HepG2 (cell line): ENCODE data around the gene TUBB. TPM values are rescaled to one million over a fixed set of nuclear protein-coding genes. Genes with fewer than 3 reads are reported as not detected.

Experiments
- BCL6 ChIP-seq: IDR thresholded peaks from 2 replicates; pipeline ENCODE4 v1.6.1; 2016; ENCODE audit warnings: missing genetic modification reagents, missing compliant biosample characterization
- CREB3 ChIP-seq: sonication (generic); formaldehyde crosslinking; IDR thresholded peaks from 2 replicates; pipeline ENCODE4 v1.5.0; 2020; ENCODE audit warnings: missing genetic modification reagents
- ESRRA ChIP-seq: sonication (generic); formaldehyde crosslinking; IDR thresholded peaks from 2 replicates; pipeline ENCODE4 v1.5.1; 2020; ENCODE audit warnings: mild to moderate bottlenecking, low read depth, missing genetic modification reagents
- GTF3A ChIP-seq: sonication (generic); formaldehyde crosslinking; conservative IDR thresholded peaks from 2 replicates; pipeline ENCODE4 v1.4.0; 2020; ENCODE audit warnings: mild to moderate bottlenecking, missing genetic modification reagents
- HINFP ChIP-seq: sonication (generic); formaldehyde crosslinking; IDR thresholded peaks from 2 replicates; pipeline ENCODE4 v1.4.0; 2020; ENCODE audit warnings: low read depth, mild to moderate bottlenecking, missing genetic modification reagents
- MAFF ChIP-seq: IDR thresholded peaks from 2 replicates; pipeline ENCODE4 v1.6.1; 2011; ENCODE audit warnings: low read depth, low read length, improper control_type of control experiment
- MED13 ChIP-seq: sonication (generic); formaldehyde crosslinking; IDR thresholded peaks from 2 replicates; pipeline ENCODE4 v1.5.0; 2020; ENCODE audit warnings: missing genetic modification reagents
- MEIS1 ChIP-seq: sonication (generic); formaldehyde crosslinking; IDR thresholded peaks from 2 replicates; pipeline ENCODE4 v1.9.0; 2021; ENCODE audit warnings: mild to moderate bottlenecking, missing genetic modification reagents, moderate library complexity, borderline replicate concordance
- MXI1 ChIP-seq: IDR thresholded peaks from 3 replicates; pipeline ENCODE4 v1.6.1; 2012; ENCODE audit warnings: low read depth, low read length, inconsistent platforms, borderline replicate concordance
- RAD21 ChIP-seq: fragments of 450-650 bp; formaldehyde crosslinking; IDR thresholded peaks from 2 replicates; pipeline ENCODE4 v1.5.0; 2020; ENCODE audit warnings: mild to moderate bottlenecking
- ZFP36L1 ChIP-seq: sonication (generic); formaldehyde crosslinking; IDR thresholded peaks from 2 replicates; pipeline ENCODE4 v1.8.0; 2022; ENCODE audit warnings: mild to moderate bottlenecking, missing genetic modification reagents, moderate library complexity
- ZFP41 ChIP-seq: sonication (generic); formaldehyde crosslinking; IDR thresholded peaks from 2 replicates; pipeline ENCODE4 v1.4.0; 2020; ENCODE audit warnings: mild to moderate bottlenecking, missing genetic modification reagents, borderline replicate concordance
- ZNF142 ChIP-seq: sonication (generic); formaldehyde crosslinking; IDR thresholded peaks from 2 replicates; pipeline ENCODE4 v1.4.0; 2020; ENCODE audit warnings: missing genetic modification reagents
- ZNF180 ChIP-seq: sonication (generic); formaldehyde crosslinking; IDR thresholded peaks from 2 replicates; pipeline ENCODE4 v1.4.0; 2020; ENCODE audit warnings: low read depth, missing genetic modification reagents, borderline replicate concordance
- ZNF383 ChIP-seq: sonication (generic); formaldehyde crosslinking; IDR thresholded peaks from 2 replicates; pipeline ENCODE4 v1.4.0; 2020; ENCODE audit warnings: missing genetic modification reagents, mild to moderate bottlenecking, borderline replicate concordance
- ZNF788 ChIP-seq: sonication (generic); formaldehyde crosslinking; IDR thresholded peaks from 2 replicates; pipeline ENCODE4 v1.5.0; 2020; ENCODE audit warnings: mild to moderate bottlenecking, missing genetic modification reagents, borderline replicate concordance
- polyA plus RNA-seq, 8 experiments: library from polyadenylated mRNA; depleted of rRNA in 3 of 8; stranded (reverse) in 7 of 8; unstranded in 1 of 8; fragments of >200 nt; fragmentation: Illumina TruSeq in 4 of 8; extraction: Trizol in 4 of 8; gene quantifications; 2 replicates each; pipeline versions ENCODE4 v1.2.1 to v1.2.3, GENCODE V29; 2011 to 2016; ENCODE audit warnings: low read depth in 4 of 8, missing spikeins in 1 of 8, mixed read lengths in 1 of 8; ENCODE audit not compliant: insufficient read depth in 1 of 8
- total RNA-seq, 5 experiments: library from RNA; depleted of rRNA; stranded (reverse); fragments of >200 nt; fragmentation: Illumina TruSeq; extraction: Trizol; gene quantifications; 2 replicates each; pipeline ENCODE4 v1.2.3, GENCODE V29; 2016; ENCODE audit warnings: low read depth in 1 of 5

TUBB gene
- total and polyA plus RNA-seq, 2 of the 13 experiments (the other 11 are each of a cell fraction or from before 2014, with no cell fraction given) = 911 to 1,163 TPM

GRCh38 chr6:30769088-30769852, 49.1 kb downstream of the TUBB start (continued):
- no peak for TF ChIP-seq HINFP (CRISPR knock-in tag)
- TF ChIP-seq ZFP36L1 (CRISPR knock-in tag) = peak; percentile 90; the same call in 1 of the 2 replicates
- TF ChIP-seq RAD21 (CRISPR knock-in tag) = peak; percentile 27; the same call in 1 of the 2 replicates
- TF ChIP-seq ZNF383 (CRISPR knock-in tag) = no peak
- peak; percentile 93 for TF ChIP-seq MED13 (CRISPR knock-in tag)
- no peak for TF ChIP-seq ZNF142 (CRISPR knock-in tag)
- TF ChIP-seq MEIS1 = peak; percentile 40; the same call in 1 of the 2 replicates
- peak; percentile 70 for TF ChIP-seq BCL6
- peak; percentile 75; the same call in 1 of the 3 replicates for TF ChIP-seq MXI1
- peak; percentile 56; the same call in 1 of the 2 replicates for TF ChIP-seq ESRRA (CRISPR knock-in tag)
- no peak for TF ChIP-seq MAFF
- no peak for TF ChIP-seq ZNF180 (CRISPR knock-in tag)
- TF ChIP-seq ZFP41 (CRISPR knock-in tag) = no peak
- TF ChIP-seq CREB3 (CRISPR knock-in tag) = no peak
- TF ChIP-seq GTF3A (CRISPR knock-in tag) = no peak
- TF ChIP-seq ZNF788 (CRISPR knock-in tag) = peak; percentile 74; the same call in 1 of the 2 replicates
